Transverse colon (tissue), 4 donors: ENCODE results near the gene P2RY2. TPM values are rescaled to one million over a fixed set of nuclear protein-coding genes. Genes with fewer than 3 reads are reported as not detected.

ENCODE experiments used
- DNase-seq: peaks from one replicate; pipeline ENCODE4 v3.0.0-alpha.2; 2019
- H3K27ac ChIP-seq, 4 donors: fragments of 200-600 bp; sonication (generic); 2 replicates each; pipeline ENCODE4 v1.5.1; 2016 to 2018; ENCODE audit warnings: inconsistent platforms in 4 of 4
- H3K27me3 ChIP-seq: fragments of 200-600 bp; sonication (generic); 2 replicates; pipeline ENCODE4 v1.5.1; 2017; ENCODE audit warnings: inconsistent platforms
- H3K36me3 ChIP-seq, 4 donors: fragments of 200-600 bp; sonication (generic); 2 replicates each; pipeline ENCODE4 v1.5.1; 2017 to 2019; ENCODE audit warnings: inconsistent platforms in 4 of 4
- H3K4me1 ChIP-seq, 4 donors: fragments of 200-600 bp; sonication (generic); 2 replicates each; pipeline ENCODE4 v1.5.1; 2017 to 2020; ENCODE audit warnings: inconsistent platforms in 4 of 4
- H3K4me3 ChIP-seq, 4 donors: fragments of 200-600 bp; sonication (generic); 1 replicate in 1 of 4; 2 replicates in 3 of 4; pipeline versions ENCODE4 v1.5.1 to v1.6.1; 2017 to 2019; ENCODE audit warnings: inconsistent platforms in 4 of 4
- H3K9me3 ChIP-seq, 2 donors: fragments of 200-600 bp; sonication (generic); 2 replicates each; pipeline ENCODE4 v1.5.1; 2017 to 2019; ENCODE audit warnings: inconsistent platforms in 2 of 2
- CTCF ChIP-seq, 5 experiments: fragments of 200-600 bp in 3 of 5; fragments of 450-650 bp in 2 of 5; sonication (generic) in 3 of 5; IDR thresholded peaks; 1 replicate in 2 of 5; 2 replicates in 3 of 5; pipeline ENCODE4 v1.5.1; 2016 to 2017; ENCODE audit warnings: antibody characterized with exemption in 5 of 5, inconsistent platforms in 3 of 5, mild to moderate bottlenecking in 2 of 5, moderate library complexity in 1 of 5
- EP300 ChIP-seq: sonication (generic); formaldehyde crosslinking; IDR thresholded peaks from one replicate; pipeline ENCODE4 v1.6.1; 2017; ENCODE audit warnings: antibody characterized with exemption, low read depth
- POLR2A ChIP-seq: fragments of 450-650 bp; IDR thresholded peaks from one replicate; pipeline ENCODE4 v1.6.1; 2016; ENCODE audit warnings: antibody characterized with exemption, mild to moderate bottlenecking, moderate library complexity
- POLR2AphosphoS5 ChIP-seq, 3 donors: sonication (generic); formaldehyde crosslinking; IDR thresholded peaks; one replicate each; pipeline ENCODE4 v1.6.1; 2016; ENCODE audit warnings: antibody characterized with exemption in 3 of 3
- WGBS, 2 donors: methylation state at CpG; one replicate each; pipeline ENCODE4 v1.1.5; 2018; ENCODE audit warnings: low coverage in 1 of 2; 5-methylcytosine and 5-hydroxymethylcytosine counted together
- in situ Hi-C, 4 donors: fragments of 200-750 bp; cut with MboI; loops; one replicate each; pipeline versions ENCODE4 v1.15.0 to v1.15.1; 2017; ENCODE audit warnings: low sequenced_read_pairs in 3 of 4, low pct_ligation_motif_present in 1 of 4, low pct_unique_long_range_greater_than_20kb in 1 of 4
- intact Hi-C: fragments of 100-400 bp; cut with DNase I; formaldehyde crosslinking; loops from one replicate; pipeline ENCODE4 v1.15.1; 2023; ENCODE audit warnings: low total_unique reads
- total RNA-seq, 4 donors: library from RNA; depleted of rRNA; stranded (reverse); fragments of >200 nt; gene quantifications; one replicate each; pipeline ENCODE4 v1.1.0, GENCODE V29; 2016

P2RY2 gene
- total RNA-seq, 4 donors from 2014 or later = 8.6 to 21.4 (median 12.6) TPM

GRCh38 chr11:73262851-73263495, 44.9 kb downstream of the P2RY2 start:
- no peaks in the 10 kb centered on the region for H3K9me3 ChIP-seq
- H3K4me1 ChIP-seq = peaks cover 0 to 5% (median 4%) of the 10 kb centered on the region in 4 donors
- in situ Hi-C loops (no loop called here), intact Hi-C loops (no loop called here)
- peaks cover 33% of the 10 kb centered on the region for H3K27me3 ChIP-seq
- no peak overlapping the region for H3K27ac ChIP-seq
- no peak for DNase-seq
- 67 to 73% methylated on average over 3 to 5 of the region's 5 CpGs for WGBS, 2 donors
- H3K4me3 ChIP-seq = no peak overlapping the region
- TF ChIP-seq EP300 (no peak), POLR2AphosphoS5 (IDR thresholded peaks at IDR 0.05) (no peak), CTCF (IDR thresholded peaks at IDR 0.05) (no peak), POLR2A (no peak)
- no peaks in the 10 kb centered on the region for H3K36me3 ChIP-seq

- WGBS, 2 donors = 91% methylated on average over 2 of the region's 2 CpGs; no CpG with 5 or more reads in 1 of the 2 donors
- intact Hi-C loops (no loop called here), in situ Hi-C loops (no loop called here)
- no peak overlapping the region for H3K4me3 ChIP-seq
- no peak for TF ChIP-seq EP300
- TF ChIP-seq POLR2A = no peak
- no peak for TF ChIP-seq CTCF (IDR thresholded peaks at IDR 0.05)
- TF ChIP-seq POLR2AphosphoS5 (IDR thresholded peaks at IDR 0.05) = no peak
- peaks cover 0 to 5% (median 3%) of the 10 kb centered on the region in 4 donors for H3K4me1 ChIP-seq
- DNase-seq = no peak
- no peaks in the 10 kb centered on the region for H3K36me3 ChIP-seq
- H3K9me3 ChIP-seq = no peaks in the 10 kb centered on the region
- peaks cover 33% of the 10 kb centered on the region for H3K27me3 ChIP-seq
- H3K27ac ChIP-seq = no peak overlapping the region
Measured at GRCh38 chr11:73263640-73264039, 45.6 kb downstream of the P2RY2 start.

GRCh38 chr11:73265278-73265810, 47.3 kb downstream of the P2RY2 start:
- TF ChIP-seq EP300 (no peak), POLR2A (no peak), CTCF (IDR thresholded peaks at IDR 0.05) (no peak), POLR2AphosphoS5 (IDR thresholded peaks at IDR 0.05) (no peak)
- DNase-seq = no peak
- no peaks in the 10 kb centered on the region for H3K9me3 ChIP-seq
- intact Hi-C loops = no loop called here
- 87% methylated on average over 4 of the region's 4 CpGs; no CpG with 5 or more reads in 1 of the 2 donors for WGBS, 2 donors
- no peak overlapping the region for H3K4me3 ChIP-seq
- peaks cover 33% of the 10 kb centered on the region for H3K27me3 ChIP-seq
- peaks cover 0 to 11% (median 4%) of the 10 kb centered on the region in 4 donors for H3K4me1 ChIP-seq
- H3K36me3 ChIP-seq = no peaks in the 10 kb centered on the region
- H3K27ac ChIP-seq = no peak overlapping the region
- in situ Hi-C loops = no loop called here

- Histone ChIP-seq H3K4me3 (no peak overlapping the region), H3K27me3 (peaks cover 33% of the 10 kb centered on the region), H3K4me1 (peaks cover 0 to 16% (median 4%) of the 10 kb centered on the region in 4 donors), H3K9me3 (no peaks in the 10 kb centered on the region), H3K27ac (no peak overlapping the region), H3K36me3 (no peaks in the 10 kb centered on the region)
- intact Hi-C loops (no loop called here), in situ Hi-C loops (no loop called here)
- no peak for DNase-seq
- no peak for TF ChIP-seq POLR2A
- 86% methylated on average over 3 of the region's 3 CpGs; no CpG with 5 or more reads in 1 of the 2 donors for WGBS, 2 donors
Measured at GRCh38 chr11:73265853-73266645, 48.0 kb downstream of the P2RY2 start.
